ENCODE results near the gene OCLN. TPM values are rescaled to one million over a fixed set of nuclear protein-coding genes. Genes with fewer than 3 reads are reported as not detected.

OCLN gene
- total RNA-seq, 1 experiment from 2014 or later = 77.4 TPM

- peak overlapping the region; percentile 99 for H3K27ac ChIP-seq
These were observed 369 bp downstream of the OCLN start for GRCh38 chr5:69492923-69493395.

GRCh38 chr5:69493396-69494133 is 975 bp downstream of the OCLN start:
- Histone ChIP-seq H3K79me2 (ENCODE audit: low read depth) (peaks cover 58% of the 10 kb centered on the region), H3K27ac (peak overlapping the region; percentile 99), H3K4me2 (peak overlapping the region; percentile 83), H2AFZ (no peak overlapping the region), H4K20me1 (ENCODE audit: insufficient read depth) (peaks cover 19% of the 10 kb centered on the region; the same call in 1 of the 2 replicates), H3K4me1 (replicated peaks; ENCODE audit: insufficient read depth) (peaks cover 53% of the 10 kb centered on the region), H3K9me2 (ENCODE audit: insufficient read depth) (no peaks in the 10 kb centered on the region), H3K27me3 (ENCODE audit: insufficient read depth, low read depth) (no peaks in the 10 kb centered on the region), H3F3A (ENCODE audit: insufficient read depth, low read depth) (peaks cover 24% of the 10 kb centered on the region), H3K4me3 (peak overlapping the region; percentile 80), H3K9me3 (ENCODE audit: insufficient read depth, low read depth) (no peaks in the 10 kb centered on the region), H3K36me3 (ENCODE audit: low read depth) (peaks cover 4% of the 10 kb centered on the region)
- TF ChIP-seq, protein P1, sequence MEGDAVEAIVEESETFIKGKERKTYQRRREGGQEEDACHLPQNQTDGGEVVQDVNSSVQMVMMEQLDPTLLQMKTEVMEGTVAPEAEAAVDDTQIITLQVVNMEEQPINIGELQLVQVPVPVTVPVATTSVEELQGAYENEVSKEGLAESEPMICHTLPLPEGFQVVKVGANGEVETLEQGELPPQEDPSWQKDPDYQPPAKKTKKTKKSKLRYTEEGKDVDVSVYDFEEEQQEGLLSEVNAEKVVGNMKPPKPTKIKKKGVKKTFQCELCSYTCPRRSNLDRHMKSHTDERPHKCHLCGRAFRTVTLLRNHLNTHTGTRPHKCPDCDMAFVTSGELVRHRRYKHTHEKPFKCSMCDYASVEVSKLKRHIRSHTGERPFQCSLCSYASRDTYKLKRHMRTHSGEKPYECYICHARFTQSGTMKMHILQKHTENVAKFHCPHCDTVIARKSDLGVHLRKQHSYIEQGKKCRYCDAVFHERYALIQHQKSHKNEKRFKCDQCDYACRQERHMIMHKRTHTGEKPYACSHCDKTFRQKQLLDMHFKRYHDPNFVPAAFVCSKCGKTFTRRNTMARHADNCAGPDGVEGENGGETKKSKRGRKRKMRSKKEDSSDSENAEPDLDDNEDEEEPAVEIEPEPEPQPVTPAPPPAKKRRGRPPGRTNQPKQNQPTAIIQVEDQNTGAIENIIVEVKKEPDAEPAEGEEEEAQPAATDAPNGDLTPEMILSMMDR (conservative IDR thresholded peaks at IDR 0.05) = no peak
- no peak for TF ChIP-seq EZH2 (IDR thresholded peaks at IDR 0.05; ENCODE audit: low read depth)
- ChIA-PET POLR2A (ENCODE audit: unreplicated experiment) (interaction anchor here (0.6 to 1.4 kb wide), 2 partner anchors 24 to 35 kb away, joined by 3 to 14 read pairs; no protein-coding TSS in a partner anchor), CTCF (no interaction called here)
- DNase-seq = peak; percentile 62 to 63
- TSS peak; percentile 19 for BruUV-seq (replicated peaks)
- intact Hi-C loops (cut with micrococcal nuclease; ENCODE audit: unreplicated experiment) = loop anchor here (1.0 to 2.0 kb wide), 3 partner anchors 23 to 79 kb away; partner anchors contain the start of gene MARVELD2

More at GRCh38 chr5:69492923-69493395, 369 bp downstream of the OCLN start:
- DNase-seq = no peak
- Histone ChIP-seq H3K9me2 (ENCODE audit: insufficient read depth) (no peaks in the 10 kb centered on the region), H3F3A (ENCODE audit: insufficient read depth, low read depth) (peaks cover 24% of the 10 kb centered on the region), H3K27me3 (ENCODE audit: insufficient read depth, low read depth) (no peaks in the 10 kb centered on the region), H3K4me2 (peak overlapping the region; percentile 83), H3K79me2 (ENCODE audit: low read depth) (peaks cover 52% of the 10 kb centered on the region), H3K9me3 (ENCODE audit: insufficient read depth, low read depth) (no peaks in the 10 kb centered on the region), H3K4me3 (peak overlapping the region; percentile 80), H2AFZ (no peak overlapping the region), H4K20me1 (ENCODE audit: insufficient read depth) (peaks cover 19% of the 10 kb centered on the region; the same call in 1 of the 2 replicates), H3K36me3 (ENCODE audit: low read depth) (peaks cover 4% of the 10 kb centered on the region), H3K4me1 (replicated peaks; ENCODE audit: insufficient read depth) (peaks cover 47% of the 10 kb centered on the region)
- TF ChIP-seq, protein P1 (conservative IDR thresholded peaks at IDR 0.05) = no peak
- TF ChIP-seq EZH2 (IDR thresholded peaks at IDR 0.05; ENCODE audit: low read depth) = no peak
- intact Hi-C loops (cut with micrococcal nuclease; ENCODE audit: unreplicated experiment) = loop anchor here (1.0 to 2.0 kb wide), 3 partner anchors 24 to 78 kb away; partner anchors contain the start of gene MARVELD2
- ChIA-PET CTCF (interaction anchor here (0.6 kb wide), 1 partner anchor 908 kb away, joined by 6 read pairs; no protein-coding TSS in a partner anchor), POLR2A (ENCODE audit: unreplicated experiment) (interaction anchor here (1.4 kb wide), 1 partner anchor 35 kb away, joined by 14 read pairs; no protein-coding TSS in a partner anchor)
- BruUV-seq (replicated peaks) = no TSS peak

GRCh38 chr5:69494452-69494851 is 1.9 kb downstream of the OCLN start:
- H3K4me2 ChIP-seq = peak overlapping the region; percentile 83

More at GRCh38 chr5:69494452-69494851, 1.9 kb downstream of the OCLN start:
- Histone ChIP-seq H3K9me3 (ENCODE audit: insufficient read depth, low read depth) (no peaks in the 10 kb centered on the region), H3F3A (ENCODE audit: insufficient read depth, low read depth) (peaks cover 28% of the 10 kb centered on the region), H3K36me3 (ENCODE audit: low read depth) (peaks cover 4% of the 10 kb centered on the region), H3K4me1 (replicated peaks; ENCODE audit: insufficient read depth) (peaks cover 62% of the 10 kb centered on the region), H2AFZ (no peak overlapping the region), H3K27me3 (ENCODE audit: insufficient read depth, low read depth) (no peaks in the 10 kb centered on the region), H3K27ac (peak overlapping the region; percentile 99), H3K9me2 (ENCODE audit: insufficient read depth) (no peaks in the 10 kb centered on the region), H3K79me2 (ENCODE audit: low read depth) (peaks cover 67% of the 10 kb centered on the region), H4K20me1 (ENCODE audit: insufficient read depth) (peaks cover 19% of the 10 kb centered on the region; the same call in 1 of the 2 replicates), H3K4me3 (peak overlapping the region; percentile 80)
- DNase-seq = no peak
- intact Hi-C loops (cut with micrococcal nuclease; ENCODE audit: unreplicated experiment) = no loop called here
- no TSS peak for BruUV-seq (replicated peaks)
- ChIA-PET POLR2A (ENCODE audit: unreplicated experiment) (no interaction called here), CTCF (no interaction called here)
- TF ChIP-seq EZH2 (IDR thresholded peaks at IDR 0.05; ENCODE audit: low read depth) = no peak
